SJSA1 (cell line): ENCODE measurements around the gene ADARB2. TPM values are rescaled to one million over a fixed set of nuclear protein-coding genes. Genes with fewer than 3 reads are reported as not detected.
"Not testable (repeated sequence)": the region's sequence is repeated elsewhere in the genome, so short reads cannot be mapped to it uniquely, and the experiment has no call there.

Experiments used
- DNase-seq, 2 experiments: peaks; one replicate each; pipeline ENCODE4 v3.0.0-alpha.2; 2015 to 2020; ENCODE audit warnings: low spot score in 2 of 2, low read depth in 1 of 2
- H3K27ac ChIP-seq: fragments of 250-450 bp; sonication (Bioruptor Pico); 2 replicates; pipeline ENCODE4 v1.5.1; 2020; ENCODE audit warnings: mild to moderate bottlenecking, moderate library complexity
- H3K27me3 ChIP-seq: fragments of 250-450 bp; sonication (Bioruptor Pico); replicated peaks from 2 replicates; pipeline ENCODE4 v1.5.1; 2020; ENCODE audit warnings: mild to moderate bottlenecking, moderate library complexity
- H3K36me3 ChIP-seq: fragments of 250-450 bp; sonication (Bioruptor Pico); 2 replicates; pipeline ENCODE4 v1.5.1; 2020; ENCODE audit warnings: mild to moderate bottlenecking
- H3K4me1 ChIP-seq: fragments of 250-450 bp; sonication (Bioruptor Pico); replicated peaks from 2 replicates; pipeline ENCODE4 v1.6.1; 2021; ENCODE audit warnings: mild to moderate bottlenecking
- H3K4me3 ChIP-seq: fragments of 250-450 bp; sonication (Bioruptor Pico); 2 replicates; pipeline ENCODE4 v1.5.1; 2020; ENCODE audit warnings: mild to moderate bottlenecking
- H3K9me3 ChIP-seq: fragments of 250-450 bp; sonication (Bioruptor Pico); replicated peaks from 2 replicates; pipeline ENCODE4 v1.5.1; 2020; ENCODE audit warnings: mild to moderate bottlenecking
- total RNA-seq: library from RNA; depleted of rRNA; stranded (reverse); fragments of >200 nt; shearing (Covaris generic); gene quantifications from 2 replicates; pipeline ENCODE4 v1.2.3, GENCODE V29; 2014

Gene ADARB2
- total RNA-seq, 1 experiment from 2014 or later: not detected

- Histone ChIP-seq H3K9me3 (no peaks in the 10 kb centered on the region), H3K36me3 (no peaks in the 10 kb centered on the region)
Measured at GRCh38 chr10:1544209-1544673, 193.1 kb downstream of the ADARB2 start.

DNA sequence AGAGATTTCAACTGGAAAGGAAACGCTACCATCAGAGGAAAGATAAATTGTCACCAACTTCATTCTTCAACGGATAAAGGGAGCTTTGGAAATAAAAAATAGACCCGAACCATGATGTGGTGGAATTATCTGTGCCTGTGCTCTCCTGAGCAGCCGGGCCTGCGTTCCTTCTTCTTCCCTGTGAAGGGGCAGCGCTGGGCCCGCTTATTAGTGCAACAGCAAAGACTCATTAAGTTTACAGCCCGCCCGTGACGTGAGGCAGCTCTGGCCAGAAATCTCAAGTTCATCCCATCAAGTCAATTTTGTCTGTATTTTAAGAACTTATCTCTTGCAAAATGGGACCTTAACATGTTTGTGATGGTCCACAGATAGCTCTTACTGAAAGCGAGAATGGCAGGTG is 193.7 kb downstream of the ADARB2 start:
- Histone ChIP-seq H3K27me3 (peaks cover 7% of the 10 kb centered on the region), H3K27ac (no peak overlapping the region), H3K4me1 (no peaks in the 10 kb centered on the region), H3K9me3 (no peaks in the 10 kb centered on the region), H3K36me3 (no peaks in the 10 kb centered on the region), H3K4me3 (no peak overlapping the region)
- no peak for DNase-seq

More at GRCh38 chr10:1544209-1544673, 193.1 kb downstream of the ADARB2 start:
- Histone ChIP-seq H3K27me3 (peaks cover 7% of the 10 kb centered on the region), H3K27ac (no peak overlapping the region), H3K4me3 (no peak overlapping the region), H3K4me1 (no peaks in the 10 kb centered on the region)
- DNase-seq: no peak

GRCh38 chr10:1542941-1543340 is 194.4 kb downstream of the ADARB2 start:
- H3K27ac ChIP-seq: no peak overlapping the region
- H3K27me3 ChIP-seq: peaks cover 7% of the 10 kb centered on the region
- no peaks in the 10 kb centered on the region for H3K9me3 ChIP-seq
- no peaks in the 10 kb centered on the region for H3K36me3 ChIP-seq
- no peak for DNase-seq
- no peak overlapping the region for H3K4me3 ChIP-seq
- no peaks in the 10 kb centered on the region for H3K4me1 ChIP-seq

DNA sequence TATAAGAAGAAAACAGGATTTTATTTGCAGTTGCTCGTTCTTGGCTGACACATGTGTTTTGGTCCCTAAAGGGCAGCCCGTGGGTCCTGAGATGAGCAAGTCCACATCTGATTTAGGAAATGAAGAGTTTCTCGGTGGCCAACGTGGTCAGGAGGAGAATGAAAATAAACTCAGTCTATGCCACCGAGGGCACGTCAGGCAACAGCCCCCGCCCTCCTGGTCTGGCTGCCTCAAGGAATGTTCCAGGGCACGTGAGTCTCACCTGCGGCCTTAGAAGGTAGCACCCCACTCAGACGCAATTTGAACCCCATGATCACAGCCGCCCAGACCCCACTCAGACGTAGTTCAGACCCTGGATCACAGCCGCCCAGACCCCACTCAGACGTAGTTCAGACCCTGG is 197.2 kb downstream of the ADARB2 start:
- H3K4me3 ChIP-seq: no peak overlapping the region
- H3K4me1 ChIP-seq: no peaks in the 10 kb centered on the region
- no peaks in the 10 kb centered on the region for H3K9me3 ChIP-seq
- no peak overlapping the region for H3K27ac ChIP-seq
- DNase-seq: no peak
- peaks cover 6% of the 10 kb centered on the region for H3K27me3 ChIP-seq
- no peaks in the 10 kb centered on the region for H3K36me3 ChIP-seq

DNA sequence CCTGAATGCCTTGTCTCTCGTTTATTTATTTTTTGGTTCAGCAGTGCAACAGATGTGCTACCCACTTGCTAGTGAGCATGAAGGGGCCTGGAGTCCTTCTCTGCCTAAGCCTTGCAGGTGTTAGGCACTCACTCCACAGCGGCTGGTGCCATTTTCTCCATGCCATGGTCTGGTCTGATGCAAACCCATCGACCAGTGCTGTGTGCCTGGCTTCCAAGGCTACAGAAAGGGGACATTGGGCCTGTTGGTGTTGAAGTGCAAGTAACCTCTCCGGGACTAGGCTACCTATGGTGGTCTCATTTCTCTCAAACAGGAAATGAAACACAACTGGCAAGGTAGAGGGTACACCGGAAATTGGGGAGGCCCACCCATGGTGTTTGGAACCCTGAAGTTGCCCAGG is 198.1 kb downstream of the ADARB2 start:
- DNase-seq: no peak
- no peaks in the 10 kb centered on the region for H3K4me1 ChIP-seq
- no peak overlapping the region for H3K4me3 ChIP-seq
- no peaks in the 10 kb centered on the region; the same call in 1 of the 2 replicates for H3K27me3 ChIP-seq
- H3K36me3 ChIP-seq: no peaks in the 10 kb centered on the region
- no peak overlapping the region for H3K27ac ChIP-seq
- no peaks in the 10 kb centered on the region for H3K9me3 ChIP-seq

- Histone ChIP-seq H3K27ac (no peak overlapping the region), H3K36me3 (no peaks in the 10 kb centered on the region), H3K27me3 (no peaks in the 10 kb centered on the region), H3K9me3 (no peaks in the 10 kb centered on the region), H3K4me3 (no peak overlapping the region), H3K4me1 (no peaks in the 10 kb centered on the region)
- DNase-seq: no peak
Measured at GRCh38 chr10:1538531-1539061, 198.7 kb downstream of the ADARB2 start.

GRCh38 chr10:1538121-1538520 is 199.2 kb downstream of the ADARB2 start:
- Histone ChIP-seq H3K27me3 (no peaks in the 10 kb centered on the region), H3K4me1 (no peaks in the 10 kb centered on the region), H3K27ac (no peak overlapping the region), H3K4me3 (no peak overlapping the region), H3K36me3 (no peaks in the 10 kb centered on the region), H3K9me3 (no peaks in the 10 kb centered on the region)
- DNase-seq: no peak

DNA sequence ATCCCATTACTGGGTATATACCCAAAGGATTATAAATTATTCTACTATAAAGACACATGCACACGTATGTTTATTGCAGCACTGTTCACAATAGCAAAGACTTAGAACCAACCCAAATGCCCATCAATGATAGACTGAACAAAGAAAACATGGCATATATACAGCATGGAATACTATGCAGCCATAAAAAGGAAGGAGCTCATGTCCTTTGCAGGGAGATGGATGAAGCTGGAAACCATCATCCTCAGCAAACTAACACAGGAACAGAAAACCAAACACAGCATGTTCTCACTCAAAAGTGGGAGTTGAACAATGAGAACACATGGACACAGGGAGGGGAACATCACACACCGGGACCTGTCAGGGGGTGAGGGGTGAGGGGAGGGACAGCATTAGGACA is 199.9 kb downstream of the ADARB2 start:
- DNase-seq, H3K4me3 ChIP-seq, H3K4me1 ChIP-seq: not testable (repeated sequence)

DNA sequence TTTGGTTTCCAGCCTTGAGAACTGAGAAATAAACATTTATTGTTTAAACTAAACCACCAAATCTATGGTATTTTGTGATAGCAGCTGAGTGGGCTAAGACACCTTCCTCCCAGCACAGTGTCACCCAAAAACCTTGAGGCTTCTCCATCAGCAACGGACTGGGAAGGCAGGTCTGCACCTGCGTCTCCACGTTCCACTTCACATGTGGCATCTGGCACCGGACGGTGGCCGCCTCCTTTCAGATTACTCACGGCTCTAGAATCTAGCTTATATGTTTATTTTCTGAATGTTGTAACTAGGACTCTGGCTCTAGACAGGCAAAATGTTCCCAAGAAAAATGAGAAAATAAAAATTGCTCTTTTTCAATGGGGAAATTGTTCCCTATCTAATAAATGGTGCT is 201.0 kb downstream of the ADARB2 start:
- H3K9me3 ChIP-seq: no peaks in the 10 kb centered on the region

More for the DNA sequence above, 199.9 kb downstream of the ADARB2 start:
- not testable (repeated sequence) for H3K36me3 ChIP-seq, H3K9me3 ChIP-seq, H3K27me3 ChIP-seq, H3K27ac ChIP-seq

DNA sequence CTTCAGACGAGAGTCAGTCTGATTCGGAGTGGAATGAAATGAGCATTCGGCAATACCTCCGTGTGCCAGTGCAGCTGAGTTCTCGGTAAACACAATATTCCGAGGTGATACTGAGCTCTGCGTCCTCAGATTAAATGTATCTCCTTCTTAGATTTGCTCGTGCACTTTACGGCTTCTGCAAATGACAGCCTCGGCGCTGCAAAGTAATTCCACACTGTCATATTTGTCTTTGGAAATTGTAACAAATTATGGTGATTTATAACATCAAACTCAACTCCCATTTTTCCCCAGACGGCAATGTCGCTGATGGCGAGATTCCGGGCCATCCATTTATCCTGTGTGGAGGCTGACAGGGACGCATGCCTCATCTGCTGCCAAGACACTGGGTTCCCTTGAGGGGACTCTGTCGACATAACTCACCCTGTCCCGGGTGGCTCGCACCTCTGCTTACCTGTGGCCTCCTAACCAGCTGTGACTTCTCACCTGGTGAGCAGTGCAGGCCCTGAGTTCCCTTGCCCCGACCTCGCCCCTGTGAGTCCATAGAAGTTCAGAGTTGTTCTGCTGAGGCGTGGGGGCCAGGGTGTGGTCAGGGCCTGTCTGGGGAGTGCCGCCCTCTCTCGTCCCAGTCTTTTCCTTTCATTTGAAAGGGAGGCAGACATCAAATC is 201.9 kb downstream of the ADARB2 start:
- H3K4me1 ChIP-seq: no peaks in the 10 kb centered on the region
- H3K27ac ChIP-seq: no peak overlapping the region
- no peaks in the 10 kb centered on the region for H3K36me3 ChIP-seq
- H3K9me3 ChIP-seq: no peaks in the 10 kb centered on the region
- no peaks in the 10 kb centered on the region for H3K27me3 ChIP-seq
- no peak for DNase-seq
- no peak overlapping the region for H3K4me3 ChIP-seq

More for the DNA sequence above, 201.0 kb downstream of the ADARB2 start:
- Histone ChIP-seq H3K36me3 (no peaks in the 10 kb centered on the region), H3K4me3 (no peak overlapping the region), H3K27ac (no peak overlapping the region), H3K27me3 (no peaks in the 10 kb centered on the region), H3K4me1 (no peaks in the 10 kb centered on the region)
- DNase-seq: no peak

DNA sequence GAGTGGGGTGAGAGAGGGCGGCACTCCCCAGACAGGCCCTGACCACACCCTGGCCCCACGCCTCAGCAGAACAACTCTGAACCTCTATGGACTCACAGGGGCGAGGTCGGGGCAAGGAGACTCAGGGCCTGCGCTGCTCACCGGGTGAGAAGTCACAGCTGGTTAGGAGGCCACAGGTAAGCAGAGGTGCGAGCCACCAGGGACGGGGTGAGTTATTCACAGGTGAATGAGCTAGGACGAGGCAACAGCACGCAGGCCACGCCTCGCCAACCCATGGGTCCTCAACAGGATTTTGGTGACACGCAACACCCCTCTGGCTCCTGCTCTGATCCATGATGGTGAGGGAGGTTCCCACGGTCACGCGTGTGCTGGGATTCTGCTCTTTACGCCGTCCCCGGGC is 202.5 kb downstream of the ADARB2 start:
- H3K9me3 ChIP-seq: no peaks in the 10 kb centered on the region

GRCh38 chr10:1532636-1533035 is 204.7 kb downstream of the ADARB2 start:
- Histone ChIP-seq H3K9me3 (no peaks in the 10 kb centered on the region), H3K27me3 (peaks cover 7% of the 10 kb centered on the region; the same call in 1 of the 2 replicates)

More for the DNA sequence above, 202.5 kb downstream of the ADARB2 start:
- Histone ChIP-seq H3K4me1 (no peaks in the 10 kb centered on the region), H3K27me3 (no peaks in the 10 kb centered on the region), H3K27ac (no peak overlapping the region), H3K36me3 (no peaks in the 10 kb centered on the region), H3K4me3 (no peak overlapping the region)
- no peak for DNase-seq

DNA sequence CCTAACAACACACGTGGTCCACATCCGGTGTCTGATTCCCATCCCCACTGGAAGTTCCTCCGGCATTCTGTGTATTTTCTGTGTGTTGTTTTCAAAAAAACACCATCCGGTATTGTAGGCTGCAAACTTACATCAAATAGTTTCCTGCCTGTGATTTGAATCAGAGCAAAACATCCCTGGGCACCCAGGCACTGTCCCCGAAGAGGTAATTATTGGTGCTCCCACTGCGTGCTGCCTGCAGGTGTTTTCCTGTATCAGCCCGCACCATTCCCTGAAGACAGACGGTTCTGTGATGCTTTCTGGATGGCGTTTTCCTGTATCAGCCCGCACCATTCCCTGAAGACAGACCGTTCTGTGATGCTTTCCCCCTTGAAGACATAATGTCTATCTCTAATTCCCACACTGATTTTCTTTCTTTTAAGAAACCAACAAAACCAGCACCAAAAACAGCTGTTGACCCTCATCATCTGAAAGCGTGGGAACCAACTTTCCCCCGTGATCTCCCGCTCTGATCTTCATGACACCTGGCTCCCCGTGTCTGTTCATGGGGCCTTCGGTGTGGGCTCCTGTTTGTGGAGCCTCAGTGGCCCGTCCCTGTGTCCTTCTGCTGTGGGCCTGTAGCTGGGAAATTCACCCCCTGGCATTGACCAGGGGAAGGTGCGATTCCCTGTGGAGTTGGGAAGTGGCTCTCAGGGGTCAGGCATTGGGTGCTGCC is 205.3 kb downstream of the ADARB2 start:
- Histone ChIP-seq H3K27ac (no peak overlapping the region), H3K9me3 (no peaks in the 10 kb centered on the region), H3K27me3 (peaks cover 13% of the 10 kb centered on the region; the same call in 1 of the 2 replicates), H3K4me1 (no peaks in the 10 kb centered on the region), H3K36me3 (no peaks in the 10 kb centered on the region), H3K4me3 (no peak overlapping the region)
- DNase-seq: no peak

More at GRCh38 chr10:1532636-1533035, 204.7 kb downstream of the ADARB2 start:
- H3K36me3 ChIP-seq: no peaks in the 10 kb centered on the region
- no peak overlapping the region for H3K27ac ChIP-seq
- no peak for DNase-seq
- H3K4me3 ChIP-seq: no peak overlapping the region
- H3K4me1 ChIP-seq: no peaks in the 10 kb centered on the region

DNA sequence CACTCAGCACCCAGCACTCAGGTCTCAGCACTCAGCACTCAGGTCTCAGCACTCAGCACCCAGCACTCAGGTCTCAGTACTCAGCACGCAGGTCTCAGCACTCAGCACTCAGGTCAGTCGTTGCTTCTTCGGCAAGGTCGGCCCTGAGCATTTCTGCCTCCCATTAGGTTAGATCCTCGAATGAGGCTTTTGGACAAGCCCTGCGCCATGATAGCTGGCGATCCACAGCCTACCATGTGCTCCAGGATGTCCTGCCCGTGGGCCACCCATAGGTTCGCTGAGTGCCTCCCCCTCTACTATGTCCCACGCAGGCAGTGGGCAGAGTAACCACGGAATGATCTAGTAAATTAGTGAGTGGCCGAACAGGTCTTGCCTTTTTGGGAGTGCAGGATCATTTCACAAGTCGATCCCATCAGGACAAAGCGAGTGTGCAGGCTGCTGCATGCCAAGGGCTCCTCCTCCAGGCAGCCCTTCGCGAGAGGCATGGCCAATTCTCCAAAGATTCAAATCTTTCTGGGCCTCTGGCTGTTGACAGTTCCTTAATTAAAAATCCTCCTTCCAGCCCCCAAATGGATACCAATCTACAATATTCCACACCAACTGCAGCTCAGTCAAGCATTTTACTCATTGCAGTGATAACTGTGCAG is 206.3 kb downstream of the ADARB2 start:
- peaks cover 18% of the 10 kb centered on the region; the same call in 1 of the 2 replicates for H3K27me3 ChIP-seq
- no peaks in the 10 kb centered on the region for H3K36me3 ChIP-seq
- H3K27ac ChIP-seq: no peak overlapping the region
- no peak for DNase-seq
- H3K9me3 ChIP-seq: no peaks in the 10 kb centered on the region
- H3K4me1 ChIP-seq: no peaks in the 10 kb centered on the region
- H3K4me3 ChIP-seq: no peak overlapping the region
